Natural killer cell (primary cell): Measurements from ENCODE around the gene ELOVL2. TPM values are rescaled to one million over a fixed set of nuclear protein-coding genes. Genes with fewer than 3 reads are reported as not detected.

Experiments
- ATAC-seq, 3 donors: fragments of 150-1000 bp in 2 of 3; fragments of 200-7000 bp in 1 of 3; cut with Tn5 transposase; 1 replicate in 1 of 3; 2 replicates in 2 of 3; pipeline ENCODE4 v1.10.0; 2021; ENCODE audit warnings: mild to moderate bottlenecking in 2 of 3, moderate library complexity in 2 of 3
- DNase-seq, 2 donors: peaks; one replicate each; pipeline versions ENCODE4 v3.0.0 to v3.0.0-alpha.2; 2013 to 2021; ENCODE audit warnings: mixed read lengths in 1 of 2
- H3K27ac ChIP-seq: one replicate; pipeline ENCODE4 v1.5.1; 2013; ENCODE audit warnings: mild to moderate bottlenecking, low read length
- H3K27me3 ChIP-seq: one replicate; pipeline ENCODE4 v1.6.1; 2013; ENCODE audit warnings: low read length; ENCODE audit not compliant: control insufficient read depth, insufficient read depth
- H3K36me3 ChIP-seq: one replicate; pipeline ENCODE4 v1.6.1; 2013; ENCODE audit warnings: low read length; ENCODE audit not compliant: control insufficient read depth, insufficient read depth
- H3K4me1 ChIP-seq: one replicate; pipeline ENCODE4 v1.6.1; 2013; ENCODE audit warnings: low read length; ENCODE audit not compliant: control insufficient read depth, insufficient read depth
- H3K4me3 ChIP-seq: one replicate; pipeline ENCODE4 v1.5.1; 2013; ENCODE audit warnings: low read length
- H3K9me3 ChIP-seq: one replicate; pipeline ENCODE4 v1.6.1; 2013; ENCODE audit warnings: low read length; ENCODE audit not compliant: control insufficient read depth, insufficient read depth
- H3K27ac Mint-ChIP-seq, 2 donors: one replicate each; pipeline ENCODE4 v1.8.0; 2022; ENCODE audit warnings: mild to moderate bottlenecking in 2 of 2, mixed read lengths in 2 of 2, moderate library complexity in 1 of 2
- H3K27me3 Mint-ChIP-seq, 2 donors: one replicate each; pipeline ENCODE4 v1.8.0; 2022; ENCODE audit warnings: low read depth in 2 of 2, mixed read lengths in 2 of 2
- H3K36me3 Mint-ChIP-seq: one replicate; pipeline ENCODE4 v1.8.0; 2022; ENCODE audit warnings: mixed read lengths
- H3K4me1 Mint-ChIP-seq, 2 donors: one replicate each; pipeline ENCODE4 v1.8.0; 2022; ENCODE audit warnings: mixed read lengths in 2 of 2
- H3K4me3 Mint-ChIP-seq: one replicate; pipeline ENCODE4 v1.8.0; 2022; ENCODE audit warnings: mild to moderate bottlenecking, moderate library complexity, mixed read lengths
- H3K9me3 Mint-ChIP-seq, 2 donors: one replicate each; pipeline ENCODE4 v1.8.0; 2022; ENCODE audit warnings: mixed read lengths in 2 of 2
- WGBS: methylation state at CpG from one replicate; pipeline ENCODE4 v1.1.7; 2013; ENCODE audit warnings: missing lambda C conversion rate; ENCODE audit not compliant: insufficient coverage; 5-methylcytosine and 5-hydroxymethylcytosine counted together
- intact Hi-C: fragments of 100-400 bp; cut with micrococcal nuclease; formaldehyde crosslinking; loops from one replicate; pipeline ENCODE4 v1.14.2; 2022
- total RNA-seq, 4 donors: library from RNA; stranded (reverse); fragments of 120-200 nt in 1 of 4; gene quantifications; one replicate each; pipeline versions ENCODE4 v1.2.3 to v1.2.4, GENCODE V29; 2013 to 2022
- TF ChIP-seq, protein P1 (sequence below): fragments of 200-600 bp; IDR thresholded peaks from one replicate; pipeline ENCODE4 v1.8.0; 2022; ENCODE audit warnings: antibody characterized with exemption

The ELOVL2 gene
- total RNA-seq, 3 donors from 2014 or later (not counting 1 experiment from before 2014, with no cell fraction given): not detected

DNA sequence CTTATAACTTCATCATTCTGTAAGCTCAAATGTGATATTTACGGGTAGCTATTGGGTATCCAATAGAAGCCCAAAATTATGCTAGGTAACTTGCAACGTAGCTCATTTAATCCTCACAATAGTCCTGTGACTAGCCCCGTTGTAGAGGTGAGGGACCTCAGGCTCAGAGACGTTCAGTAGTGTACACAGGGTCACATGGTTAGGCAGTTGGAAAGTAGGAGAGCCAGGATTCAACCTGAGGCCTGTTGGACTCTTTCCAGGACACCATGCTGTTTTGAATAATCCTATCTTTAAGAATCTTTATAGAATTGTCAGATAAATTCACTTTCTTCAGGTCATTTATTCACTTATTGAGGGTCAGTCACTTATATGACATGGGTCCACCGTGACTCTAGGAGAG lies 9.2 kb upstream of the ELOVL2 start:
- Mint-ChIP-seq H3K4me1 (no peaks in the 10 kb centered on the region), H3K4me3 (no peak overlapping the region), H3K27me3 (peaks cover 3 to 42% of the 10 kb centered on the region in 2 donors), H3K36me3 (no peaks in the 10 kb centered on the region), H3K27ac (no peak overlapping the region), H3K9me3 (no peaks in the 10 kb centered on the region)
- TF ChIP-seq, protein P1, sequence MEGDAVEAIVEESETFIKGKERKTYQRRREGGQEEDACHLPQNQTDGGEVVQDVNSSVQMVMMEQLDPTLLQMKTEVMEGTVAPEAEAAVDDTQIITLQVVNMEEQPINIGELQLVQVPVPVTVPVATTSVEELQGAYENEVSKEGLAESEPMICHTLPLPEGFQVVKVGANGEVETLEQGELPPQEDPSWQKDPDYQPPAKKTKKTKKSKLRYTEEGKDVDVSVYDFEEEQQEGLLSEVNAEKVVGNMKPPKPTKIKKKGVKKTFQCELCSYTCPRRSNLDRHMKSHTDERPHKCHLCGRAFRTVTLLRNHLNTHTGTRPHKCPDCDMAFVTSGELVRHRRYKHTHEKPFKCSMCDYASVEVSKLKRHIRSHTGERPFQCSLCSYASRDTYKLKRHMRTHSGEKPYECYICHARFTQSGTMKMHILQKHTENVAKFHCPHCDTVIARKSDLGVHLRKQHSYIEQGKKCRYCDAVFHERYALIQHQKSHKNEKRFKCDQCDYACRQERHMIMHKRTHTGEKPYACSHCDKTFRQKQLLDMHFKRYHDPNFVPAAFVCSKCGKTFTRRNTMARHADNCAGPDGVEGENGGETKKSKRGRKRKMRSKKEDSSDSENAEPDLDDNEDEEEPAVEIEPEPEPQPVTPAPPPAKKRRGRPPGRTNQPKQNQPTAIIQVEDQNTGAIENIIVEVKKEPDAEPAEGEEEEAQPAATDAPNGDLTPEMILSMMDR: no peak
- peaks cover 3% of the 10 kb centered on the region for H3K27me3 ChIP-seq
- H3K4me3 ChIP-seq: no peak overlapping the region
- no peaks in the 10 kb centered on the region for H3K4me1 ChIP-seq
- ATAC-seq (no peak), DNase-seq (no peak)
- WGBS: 87% methylated on average over 5 of the region's 5 CpGs
- no peaks in the 10 kb centered on the region for H3K36me3 ChIP-seq
- intact Hi-C loops: no loop called here
- no peaks in the 10 kb centered on the region for H3K9me3 ChIP-seq
- no peak overlapping the region for H3K27ac ChIP-seq

DNA sequence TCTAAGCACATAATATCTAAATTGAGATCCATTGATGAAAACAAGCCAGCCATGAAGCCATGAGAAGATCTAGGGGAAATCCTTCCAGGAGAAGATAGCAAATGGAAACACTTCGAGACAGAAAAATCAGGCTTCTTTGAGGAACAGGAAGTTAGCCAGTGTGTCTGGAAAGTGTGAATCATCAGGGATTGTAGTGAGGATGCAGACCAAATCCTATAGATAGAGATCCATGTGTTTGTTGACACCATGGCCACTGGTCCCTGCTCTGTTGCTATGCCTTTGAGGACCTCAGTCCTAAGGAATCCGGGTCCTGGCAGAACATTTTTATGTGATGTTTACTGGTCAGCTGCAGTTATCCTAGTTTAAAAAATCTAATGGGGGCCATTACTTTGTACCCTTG lies 6.6 kb upstream of the ELOVL2 start:
- no peak overlapping the region for H3K4me3 Mint-ChIP-seq
- WGBS: 88% methylated on average over 2 of the region's 2 CpGs
- TF ChIP-seq, protein P1: no peak
- no peak overlapping the region for H3K4me3 ChIP-seq
- intact Hi-C loops: no loop called here
- no peaks in the 10 kb centered on the region for H3K9me3 Mint-ChIP-seq
- DNase-seq: no peak
- no peak for ATAC-seq
- H3K27me3 ChIP-seq: peaks cover 12% of the 10 kb centered on the region
- H3K27ac ChIP-seq: no peak overlapping the region
- peaks cover 13 to 64% of the 10 kb centered on the region in 2 donors for H3K27me3 Mint-ChIP-seq
- no peaks in the 10 kb centered on the region for H3K4me1 Mint-ChIP-seq
- H3K27ac Mint-ChIP-seq: no peak overlapping the region
- H3K9me3 ChIP-seq: no peaks in the 10 kb centered on the region
- H3K4me1 ChIP-seq: no peaks in the 10 kb centered on the region
- no peaks in the 10 kb centered on the region for H3K36me3 Mint-ChIP-seq
- no peaks in the 10 kb centered on the region for H3K36me3 ChIP-seq

DNA sequence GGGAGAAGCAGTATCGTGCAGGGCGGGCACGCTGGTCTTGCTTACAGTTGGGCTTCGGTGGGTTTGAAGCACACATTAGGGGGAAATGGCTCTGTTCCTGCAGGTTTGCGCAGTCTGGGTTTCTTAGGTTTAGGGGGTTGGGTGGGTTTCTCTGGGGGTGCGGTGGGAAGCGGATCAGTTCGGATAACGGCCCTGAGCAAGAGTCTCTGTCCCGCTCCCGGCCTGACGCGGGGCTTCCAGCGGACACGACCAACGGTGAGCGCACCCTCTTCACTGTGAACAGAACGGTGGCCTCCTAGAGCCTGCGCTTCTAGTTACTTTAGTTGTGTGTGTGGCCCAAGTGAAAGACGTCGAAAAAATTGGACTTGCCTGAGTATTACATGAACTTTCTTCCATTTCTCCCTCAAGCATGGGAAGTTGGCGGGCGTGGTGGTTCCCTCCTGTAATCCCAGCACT lies 635 bp upstream of the ELOVL2 start:
- no peak for ATAC-seq
- WGBS: 38% methylated on average over 23 of the region's 23 CpGs
- Mint-ChIP-seq H3K9me3 (no peaks in the 10 kb centered on the region), H3K4me3 (peak overlapping the region; percentile 86), H3K27ac (no peak overlapping the region), H3K27me3 (peaks cover 43 to 74% of the 10 kb centered on the region in 2 donors), H3K36me3 (no peaks in the 10 kb centered on the region), H3K4me1 (peaks cover 0 to 5% of the 10 kb centered on the region in 2 donors)
- Histone ChIP-seq H3K9me3 (no peaks in the 10 kb centered on the region), H3K4me3 (no peak overlapping the region), H3K4me1 (peaks cover 10% of the 10 kb centered on the region), H3K27ac (no peak overlapping the region), H3K36me3 (no peaks in the 10 kb centered on the region), H3K27me3 (peaks cover 26% of the 10 kb centered on the region)
- TF ChIP-seq, protein P1: no peak
- intact Hi-C loops: no loop called here
- DNase-seq: no peak

- Mint-ChIP-seq H3K4me3 (peak overlapping the region; percentile 62), H3K27ac (no peak overlapping the region), H3K4me1 (peaks cover 0 to 5% of the 10 kb centered on the region in 2 donors), H3K36me3 (no peaks in the 10 kb centered on the region), H3K27me3 (peaks cover 45 to 74% of the 10 kb centered on the region in 2 donors), H3K9me3 (no peaks in the 10 kb centered on the region)
- H3K36me3 ChIP-seq: no peaks in the 10 kb centered on the region
- DNase-seq: peak in 1 of 2 donors; percentile 7
- no peak overlapping the region for H3K27ac ChIP-seq
- intact Hi-C loops: no loop called here
- H3K27me3 ChIP-seq: peaks cover 28% of the 10 kb centered on the region
- H3K9me3 ChIP-seq: no peaks in the 10 kb centered on the region
- H3K4me3 ChIP-seq: no peak overlapping the region
- TF ChIP-seq, protein P1: no peak
- H3K4me1 ChIP-seq: peaks cover 10% of the 10 kb centered on the region
- WGBS: 3% methylated on average over 47 of the region's 49 CpGs
- ATAC-seq: no peak
Observed at GRCh38 chr6:11043378-11043960, 636 bp downstream of the ELOVL2 start.
